GM12873 (cell line): ENCODE measurements around the gene VRK3.

Experiments used
- CTCF ChIP-seq: IDR thresholded peaks from 2 replicates; pipeline ENCODE4 v1.5.1; 2012; ENCODE audit warnings: low read depth, mild to moderate bottlenecking, moderate library complexity, low read length, control low read depth; ENCODE audit not compliant: insufficient read depth; ENCODE audit errors: missing control alignments

Gene VRK3

GRCh38 chr19:50042363-50043024, 17.3 kb upstream of the VRK3 start:
- TF ChIP-seq CTCF = no peak

- no peak for TF ChIP-seq CTCF
These were observed 15.8 kb upstream of the VRK3 start for GRCh38 chr19:50040967-50041366.

- no peak for TF ChIP-seq CTCF
These were observed 14.8 kb upstream of the VRK3 start for GRCh38 chr19:50039968-50040367.

- no peak for TF ChIP-seq CTCF
These were observed 11.7 kb upstream of the VRK3 start for GRCh38 chr19:50036908-50037307.

GRCh38 chr19:50030937-50031336, 5.8 kb upstream of the VRK3 start:
- no peak for TF ChIP-seq CTCF

- no peak for TF ChIP-seq CTCF
These were observed 5.1 kb upstream of the VRK3 start for GRCh38 chr19:50030225-50030624.

GRCh38 chr19:50026550-50026906, 1.4 kb upstream of the VRK3 start:
- no peak for TF ChIP-seq CTCF
